Osteocyte (in vitro differentiated cells): ENCODE results near the gene FOXA3. TPM values are rescaled to one million over a fixed set of nuclear protein-coding genes. Genes with fewer than 3 reads are reported as not detected.

Experiments used
- DNase-seq: peaks from one replicate; pipeline ENCODE4 v3.0.0; 2021; ENCODE audit warnings: mixed read lengths; ENCODE audit not compliant: unreplicated experiment; ENCODE audit errors: extremely low spot score
- H3K27ac Mint-ChIP-seq: one replicate; pipeline ENCODE4 v1.8.0; 2021; ENCODE audit warnings: mild to moderate bottlenecking, mixed read lengths; ENCODE audit not compliant: unreplicated experiment
- H3K27me3 Mint-ChIP-seq: one replicate; pipeline ENCODE4 v1.8.0; 2021; ENCODE audit warnings: mixed read lengths; ENCODE audit not compliant: unreplicated experiment
- H3K36me3 Mint-ChIP-seq: one replicate; pipeline ENCODE4 v1.8.0; 2021; ENCODE audit warnings: mixed read lengths; ENCODE audit not compliant: unreplicated experiment
- H3K4me1 Mint-ChIP-seq: one replicate; pipeline ENCODE4 v1.8.0; 2021; ENCODE audit warnings: mixed read lengths; ENCODE audit not compliant: unreplicated experiment
- H3K4me3 Mint-ChIP-seq: one replicate; pipeline ENCODE4 v1.8.0; 2021; ENCODE audit warnings: mild to moderate bottlenecking, moderate library complexity, mixed read lengths; ENCODE audit not compliant: unreplicated experiment
- H3K9me3 Mint-ChIP-seq: one replicate; pipeline ENCODE4 v1.8.0; 2021; ENCODE audit warnings: mixed read lengths; ENCODE audit not compliant: unreplicated experiment
- total RNA-seq: library from RNA; stranded (reverse); gene quantifications from 2 replicates; pipeline ENCODE4 v1.2.1, GENCODE V29; 2021
- TF ChIP-seq, protein P1 (sequence below): fragments of 200-600 bp; sonication (generic); IDR thresholded peaks from 2 replicates; pipeline ENCODE4 v1.5.0; 2021; ENCODE audit warnings: antibody characterized with exemption, mild to moderate bottlenecking, moderate library complexity

FOXA3 gene
- total RNA-seq, 1 donor from 2014 or later, result not detected

DNA sequence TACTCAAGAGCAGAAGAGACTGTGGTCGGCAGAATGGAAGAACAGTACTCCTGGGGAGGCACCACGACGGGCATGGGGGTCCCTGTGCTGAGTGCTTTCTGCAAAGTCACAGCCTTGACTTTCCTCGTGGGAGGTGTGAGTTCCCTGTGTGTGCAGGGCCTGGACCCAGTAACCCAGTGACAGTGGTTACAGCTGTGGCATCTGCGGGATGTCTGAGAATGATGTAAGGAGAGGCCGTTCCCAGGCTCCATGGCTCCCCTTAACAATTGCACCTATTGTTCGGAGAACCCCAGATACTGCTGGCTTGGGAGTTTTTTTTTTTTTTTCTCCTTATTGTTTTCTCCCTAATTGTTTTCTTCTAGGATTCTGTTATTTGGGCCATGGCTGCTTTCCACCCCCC, 55.6 kb downstream of the FOXA3 start:
- H3K27ac Mint-ChIP-seq, result no peak overlapping the region
- H3K27me3 Mint-ChIP-seq, result peaks cover 30% of the 10 kb centered on the region
- TF ChIP-seq, protein P1, sequence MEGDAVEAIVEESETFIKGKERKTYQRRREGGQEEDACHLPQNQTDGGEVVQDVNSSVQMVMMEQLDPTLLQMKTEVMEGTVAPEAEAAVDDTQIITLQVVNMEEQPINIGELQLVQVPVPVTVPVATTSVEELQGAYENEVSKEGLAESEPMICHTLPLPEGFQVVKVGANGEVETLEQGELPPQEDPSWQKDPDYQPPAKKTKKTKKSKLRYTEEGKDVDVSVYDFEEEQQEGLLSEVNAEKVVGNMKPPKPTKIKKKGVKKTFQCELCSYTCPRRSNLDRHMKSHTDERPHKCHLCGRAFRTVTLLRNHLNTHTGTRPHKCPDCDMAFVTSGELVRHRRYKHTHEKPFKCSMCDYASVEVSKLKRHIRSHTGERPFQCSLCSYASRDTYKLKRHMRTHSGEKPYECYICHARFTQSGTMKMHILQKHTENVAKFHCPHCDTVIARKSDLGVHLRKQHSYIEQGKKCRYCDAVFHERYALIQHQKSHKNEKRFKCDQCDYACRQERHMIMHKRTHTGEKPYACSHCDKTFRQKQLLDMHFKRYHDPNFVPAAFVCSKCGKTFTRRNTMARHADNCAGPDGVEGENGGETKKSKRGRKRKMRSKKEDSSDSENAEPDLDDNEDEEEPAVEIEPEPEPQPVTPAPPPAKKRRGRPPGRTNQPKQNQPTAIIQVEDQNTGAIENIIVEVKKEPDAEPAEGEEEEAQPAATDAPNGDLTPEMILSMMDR, result no peak
- DNase-seq, result no peak
- no peaks in the 10 kb centered on the region for H3K4me1 Mint-ChIP-seq
- H3K4me3 Mint-ChIP-seq, result no peak overlapping the region
- no peaks in the 10 kb centered on the region for H3K36me3 Mint-ChIP-seq
- H3K9me3 Mint-ChIP-seq, result no peaks in the 10 kb centered on the region

DNA sequence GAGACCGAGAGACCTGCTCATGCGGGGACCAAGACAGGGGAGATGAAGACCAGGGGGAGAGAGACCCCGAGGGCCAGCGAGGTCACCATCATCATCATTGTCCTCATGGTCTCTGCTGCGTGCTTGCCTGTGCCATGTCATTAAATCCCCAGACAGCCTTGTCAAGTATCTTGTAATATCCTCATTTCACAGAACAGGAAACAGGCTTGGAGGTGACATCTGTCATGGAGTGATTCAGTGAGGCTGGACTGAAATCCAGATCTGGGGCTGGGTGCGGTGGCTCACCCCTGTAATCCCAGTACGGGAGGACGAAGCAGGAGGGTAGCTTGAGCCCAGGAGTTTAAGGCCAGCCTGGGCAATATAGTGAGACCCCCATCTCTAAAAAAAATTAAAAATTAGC, 56.3 kb downstream of the FOXA3 start:
- no peak overlapping the region for H3K4me3 Mint-ChIP-seq

GRCh38 chr19:45922281-45922680, 58.2 kb downstream of the FOXA3 start:
- TF ChIP-seq, protein P1, result no peak
- no peak overlapping the region for H3K27ac Mint-ChIP-seq
- H3K4me3 Mint-ChIP-seq, result no peak overlapping the region
- H3K9me3 Mint-ChIP-seq, result no peaks in the 10 kb centered on the region
- DNase-seq, result no peak
- no peaks in the 10 kb centered on the region for H3K36me3 Mint-ChIP-seq
- H3K4me1 Mint-ChIP-seq, result peaks cover 2% of the 10 kb centered on the region
- peaks cover 26% of the 10 kb centered on the region for H3K27me3 Mint-ChIP-seq

More for the DNA sequence above, 56.3 kb downstream of the FOXA3 start:
- Mint-ChIP-seq H3K4me1 (no peaks in the 10 kb centered on the region), H3K36me3 (no peaks in the 10 kb centered on the region), H3K27me3 (peaks cover 30% of the 10 kb centered on the region), H3K27ac (no peak overlapping the region), H3K9me3 (no peaks in the 10 kb centered on the region)
- TF ChIP-seq, protein P1, result no peak
- DNase-seq, result no peak

Other genes with a start within 250 kb of the FOXA3 start
- 27.1 and 28.6 TPM in 2 replicates for gene EML2, start 224.9 kb upstream of the FOXA3 start, total RNA-seq
- gene GIPR, start 196.1 kb upstream of the FOXA3 start, total RNA-seq, result 0.81 and 1.3 TPM in 2 replicates
- 366 and 397 TPM in 2 replicates for gene SNRPD2, start 172.4 kb upstream of the FOXA3 start, total RNA-seq
- 14.0 TPM in 2 replicates for gene QPCTL, start 171.7 kb upstream of the FOXA3 start, total RNA-seq
- gene FBXO46, start 133.4 kb upstream of the FOXA3 start, total RNA-seq, result 16.0 and 18.3 TPM in 2 replicates
- not detected in 2 replicates for gene MEIOSIN, start 130.9 kb upstream of the FOXA3 start, total RNA-seq
- 34.2 and 35.4 TPM in 2 replicates for gene SIX5, start 95.1 kb upstream of the FOXA3 start, total RNA-seq
- 76.6 and 86.9 TPM in 2 replicates for gene DMPK, start 81.8 kb upstream of the FOXA3 start, total RNA-seq
- 79.2 and 91.0 TPM in 2 replicates for gene DMWD, start 71.5 kb upstream of the FOXA3 start, total RNA-seq
- 0.30 and 0.42 TPM in 2 replicates for gene RSPH6A, start 49.0 kb upstream of the FOXA3 start, total RNA-seq
- 67.2 and 72.1 TPM in 2 replicates for gene SYMPK, start 1.2 kb upstream of the FOXA3 start, total RNA-seq
- 29.4 and 30.9 TPM in 2 replicates for gene IRF2BP1, start 21.8 kb downstream of the FOXA3 start, total RNA-seq
- 9.9 and 10.4 TPM in 2 replicates for gene MYPOP, start 38.3 kb downstream of the FOXA3 start, total RNA-seq
- gene NANOS2, start 50.5 kb downstream of the FOXA3 start, total RNA-seq, result not detected in 2 replicates
- not detected in 2 replicates for gene NOVA2, start 109.5 kb downstream of the FOXA3 start, total RNA-seq
- gene CCDC61, start 131.1 kb downstream of the FOXA3 start, total RNA-seq, result 12.4 and 13.8 TPM in 2 replicates
- gene PGLYRP1, start 158.7 kb downstream of the FOXA3 start, total RNA-seq, result not detected in 2 replicates
- not detected in 2 replicates for gene IGFL4, start 176.7 kb downstream of the FOXA3 start, total RNA-seq